Rectal smooth muscle tissue (tissue), 1 donor: ENCODE measurements around the gene COL23A1.

Experiments
- H3K27ac ChIP-seq: one replicate; pipeline ENCODE4 v1.7.0; 2013; ENCODE audit warnings: low read depth, low read length, inconsistent platforms
- H3K27me3 ChIP-seq: one replicate; pipeline ENCODE4 v1.7.0; 2013; ENCODE audit warnings: low read length; ENCODE audit not compliant: control insufficient read depth, insufficient read depth
- H3K36me3 ChIP-seq: one replicate; pipeline ENCODE4 v1.7.0; 2013; ENCODE audit warnings: low read length; ENCODE audit not compliant: control insufficient read depth, insufficient read depth
- H3K4me1 ChIP-seq: one replicate; pipeline ENCODE4 v1.7.0; 2013; ENCODE audit warnings: low read length; ENCODE audit not compliant: control insufficient read depth, insufficient read depth
- H3K4me3 ChIP-seq: one replicate; pipeline ENCODE4 v1.7.0; 2013; ENCODE audit warnings: low read length
- H3K9ac ChIP-seq: one replicate; pipeline ENCODE4 v1.7.0; 2013; ENCODE audit warnings: low read length

COL23A1 gene

DNA sequence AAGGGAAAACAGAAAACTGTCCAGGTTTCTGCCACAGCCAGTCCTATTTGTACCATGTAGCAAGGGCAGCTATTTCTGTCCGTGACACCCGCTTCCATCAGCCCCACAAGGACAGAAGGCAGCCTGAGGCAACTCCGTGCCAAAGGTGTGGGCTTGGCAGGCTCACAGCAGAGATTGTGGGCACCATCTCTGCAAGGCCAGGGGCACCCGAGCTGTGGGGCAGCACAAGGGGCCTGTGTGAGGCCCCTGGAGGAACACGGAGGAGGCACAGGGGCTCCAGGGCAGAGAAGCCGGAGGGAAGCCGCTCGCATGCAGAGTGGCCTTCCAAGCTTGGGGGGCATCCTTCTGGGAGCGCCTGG is 43.5 kb downstream of the COL23A1 start:
- H3K27ac ChIP-seq = no peak overlapping the region
- H3K4me1 ChIP-seq = no peaks in the 10 kb centered on the region
- H3K36me3 ChIP-seq = no peaks in the 10 kb centered on the region
- no peak overlapping the region for H3K9ac ChIP-seq
- no peak overlapping the region for H3K4me3 ChIP-seq
- no peaks in the 10 kb centered on the region for H3K27me3 ChIP-seq

GRCh38 chr5:178545941-178546674 is 44.1 kb downstream of the COL23A1 start:
- H3K9ac ChIP-seq = no peak overlapping the region
- H3K4me1 ChIP-seq = no peaks in the 10 kb centered on the region
- H3K27ac ChIP-seq = no peak overlapping the region
- no peak overlapping the region for H3K4me3 ChIP-seq
- no peaks in the 10 kb centered on the region for H3K27me3 ChIP-seq
- no peaks in the 10 kb centered on the region for H3K36me3 ChIP-seq

GRCh38 chr5:178545176-178545575 is 45.0 kb downstream of the COL23A1 start:
- H3K4me1 ChIP-seq = no peaks in the 10 kb centered on the region
- H3K27ac ChIP-seq = no peak overlapping the region
- H3K4me3 ChIP-seq = no peak overlapping the region
- no peaks in the 10 kb centered on the region for H3K27me3 ChIP-seq
- H3K9ac ChIP-seq = no peak overlapping the region
- no peaks in the 10 kb centered on the region for H3K36me3 ChIP-seq

- H3K9ac ChIP-seq = no peak overlapping the region
- no peak overlapping the region for H3K4me3 ChIP-seq
- H3K27me3 ChIP-seq = no peaks in the 10 kb centered on the region
- no peak overlapping the region for H3K27ac ChIP-seq
- no peaks in the 10 kb centered on the region for H3K4me1 ChIP-seq
- no peaks in the 10 kb centered on the region for H3K36me3 ChIP-seq
Observed at GRCh38 chr5:178544166-178544834, 45.9 kb downstream of the COL23A1 start.

- no peak overlapping the region for H3K27ac ChIP-seq
- no peaks in the 10 kb centered on the region for H3K36me3 ChIP-seq
- no peak overlapping the region for H3K4me3 ChIP-seq
- H3K4me1 ChIP-seq = no peaks in the 10 kb centered on the region
- no peak overlapping the region for H3K9ac ChIP-seq
- H3K27me3 ChIP-seq = no peaks in the 10 kb centered on the region
Observed at GRCh38 chr5:178542455-178542854, 47.7 kb downstream of the COL23A1 start.

DNA sequence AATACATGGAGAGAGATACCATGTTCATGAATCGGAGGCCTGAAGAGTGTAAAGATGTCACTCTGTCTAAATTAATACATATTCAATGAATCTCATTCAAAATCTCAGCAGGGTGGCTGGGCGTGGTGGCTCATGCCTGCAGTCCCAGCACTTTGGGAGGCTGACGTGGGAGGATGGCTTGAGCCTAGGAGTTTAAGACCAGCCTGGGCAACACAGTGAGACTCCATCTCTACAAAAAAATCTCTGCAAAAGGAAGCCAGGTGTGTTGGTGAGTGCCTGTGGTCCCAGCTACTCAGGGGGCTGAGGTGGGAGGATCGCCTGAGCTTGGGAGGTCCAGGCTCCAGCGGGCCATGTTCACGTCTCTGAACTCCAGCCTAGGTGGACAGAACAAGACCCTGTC is 49.7 kb downstream of the COL23A1 start:
- Histone ChIP-seq H3K4me1 (no peaks in the 10 kb centered on the region), H3K27ac (no peak overlapping the region), H3K4me3 (no peak overlapping the region), H3K27me3 (no peaks in the 10 kb centered on the region), H3K36me3 (no peaks in the 10 kb centered on the region), H3K9ac (no peak overlapping the region)

DNA sequence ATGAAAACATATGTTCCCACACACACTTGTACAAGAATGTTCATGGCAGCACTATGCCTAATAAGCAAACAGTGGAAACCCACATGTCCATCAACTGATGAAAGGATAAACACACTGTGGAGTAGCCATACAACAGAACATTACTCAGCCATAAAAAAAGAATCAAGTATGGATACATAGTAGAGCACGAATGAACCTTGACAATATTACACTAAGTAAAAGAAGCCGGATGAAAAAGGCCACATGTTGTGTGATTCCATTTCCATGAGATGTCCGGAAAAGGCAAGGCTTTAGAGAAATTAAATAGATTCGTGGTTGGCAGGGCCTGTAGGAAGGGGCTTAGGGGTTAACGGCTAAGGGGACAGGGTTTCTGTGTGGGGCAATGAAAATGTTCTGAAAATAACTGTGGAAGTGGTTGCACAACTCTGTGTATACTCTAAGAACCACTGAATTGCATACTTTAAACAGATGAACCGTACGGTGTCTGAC is 51.4 kb downstream of the COL23A1 start:
- no peak overlapping the region for H3K27ac ChIP-seq
- H3K27me3 ChIP-seq = no peaks in the 10 kb centered on the region
- H3K4me3 ChIP-seq = no peak overlapping the region
- H3K4me1 ChIP-seq = no peaks in the 10 kb centered on the region
- H3K36me3 ChIP-seq = no peaks in the 10 kb centered on the region
- H3K9ac ChIP-seq = no peak overlapping the region

- no peaks in the 10 kb centered on the region for H3K27me3 ChIP-seq
- no peaks in the 10 kb centered on the region for H3K4me1 ChIP-seq
- no peaks in the 10 kb centered on the region for H3K36me3 ChIP-seq
- no peak overlapping the region for H3K4me3 ChIP-seq
- H3K9ac ChIP-seq = no peak overlapping the region
- H3K27ac ChIP-seq = no peak overlapping the region
Observed at GRCh38 chr5:178537467-178538371, 52.5 kb downstream of the COL23A1 start.

DNA sequence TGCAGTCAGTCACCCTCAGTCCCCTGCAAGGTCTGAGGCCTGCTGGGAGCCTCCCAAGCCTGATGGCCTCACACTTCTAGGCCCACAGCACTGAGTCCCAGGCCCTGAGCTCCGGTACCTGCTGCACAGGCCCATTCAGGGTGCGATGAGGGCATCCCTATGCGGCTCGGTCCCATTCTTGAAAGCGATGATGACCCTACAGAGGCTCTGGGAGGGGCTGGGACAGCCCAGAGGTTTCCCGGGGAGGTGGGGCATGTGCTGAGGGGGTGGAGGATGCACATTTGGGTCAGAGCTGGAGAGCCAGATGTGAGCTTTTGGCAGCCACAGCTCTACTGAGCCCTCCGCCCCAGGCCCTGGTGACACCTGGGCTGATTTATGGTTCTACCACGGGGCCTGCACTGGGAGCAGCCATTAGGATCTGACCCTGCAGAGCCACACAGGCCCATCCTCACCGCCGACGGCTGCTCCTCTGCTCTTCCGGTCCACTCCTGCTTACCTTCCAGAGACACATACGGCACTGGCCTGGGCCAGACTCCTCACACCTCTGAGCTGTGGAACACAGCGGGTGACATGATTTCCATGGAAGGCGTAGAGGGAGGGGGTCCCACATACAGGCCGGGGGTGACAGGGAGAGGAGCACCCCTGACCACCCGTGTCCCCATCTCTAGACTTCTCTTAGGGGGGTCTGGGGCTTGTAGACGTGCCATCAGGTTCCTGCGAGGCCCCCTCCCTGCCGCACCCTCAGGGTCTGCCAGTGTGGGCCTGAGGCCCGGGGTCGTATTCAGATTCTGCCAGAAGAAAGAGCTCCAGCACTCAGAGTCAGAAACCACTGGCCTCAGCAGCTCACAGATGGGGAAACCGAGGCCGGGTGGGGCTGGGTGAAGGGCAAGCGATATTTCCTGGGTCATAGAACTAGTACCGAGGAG is 53.4 kb downstream of the COL23A1 start:
- Histone ChIP-seq H3K9ac (no peak overlapping the region), H3K4me3 (no peak overlapping the region), H3K27me3 (no peaks in the 10 kb centered on the region), H3K36me3 (no peaks in the 10 kb centered on the region), H3K27ac (no peak overlapping the region), H3K4me1 (no peaks in the 10 kb centered on the region)

DNA sequence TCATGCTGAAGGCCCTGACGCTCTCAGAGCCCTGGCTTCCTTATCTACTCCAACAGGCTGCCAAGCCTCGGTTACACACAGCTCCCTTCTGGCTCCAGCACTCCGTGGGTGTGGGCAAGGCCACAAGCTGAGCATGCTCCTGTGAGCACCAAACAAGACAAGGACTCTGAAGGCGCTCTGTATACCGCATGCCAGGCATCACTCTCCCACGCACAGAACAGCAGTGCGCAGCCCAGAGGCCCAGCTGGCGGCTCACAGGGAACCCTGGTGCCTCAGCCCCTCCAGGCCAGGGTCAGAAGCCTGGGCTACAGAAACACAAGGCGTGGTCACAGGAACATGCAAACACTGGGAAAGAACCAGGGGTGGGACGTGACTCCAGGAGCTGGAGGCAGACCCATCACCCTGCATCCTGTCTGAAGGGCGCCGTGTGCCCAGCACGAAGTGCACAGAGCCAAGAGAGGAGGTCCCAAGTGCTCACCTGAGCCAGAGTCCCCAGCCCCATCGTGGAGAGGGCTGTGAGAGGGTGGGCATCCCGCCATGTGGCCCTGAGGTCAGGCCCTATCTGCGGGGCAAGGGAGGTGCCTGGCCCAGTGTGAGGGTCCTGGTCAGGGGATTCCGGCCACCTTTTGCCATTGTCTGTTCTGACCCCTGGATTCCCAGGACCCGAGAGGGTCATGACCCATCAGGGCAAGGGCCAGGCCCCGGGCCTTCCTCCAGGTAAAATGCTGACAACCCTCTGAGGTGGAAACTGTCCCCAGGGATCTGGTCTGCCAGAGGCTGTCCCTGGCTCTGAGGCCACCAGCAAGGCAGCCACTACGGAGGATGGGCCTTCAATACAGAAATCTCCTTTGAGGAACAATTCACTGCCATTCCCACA is 54.7 kb downstream of the COL23A1 start:
- no peaks in the 10 kb centered on the region for H3K4me1 ChIP-seq
- no peak overlapping the region for H3K9ac ChIP-seq
- no peaks in the 10 kb centered on the region for H3K27me3 ChIP-seq
- no peak overlapping the region for H3K27ac ChIP-seq
- no peaks in the 10 kb centered on the region for H3K36me3 ChIP-seq
- no peak overlapping the region for H3K4me3 ChIP-seq

- Histone ChIP-seq H3K9ac (no peak overlapping the region), H3K27me3 (no peaks in the 10 kb centered on the region), H3K4me1 (no peaks in the 10 kb centered on the region), H3K36me3 (no peaks in the 10 kb centered on the region), H3K4me3 (no peak overlapping the region), H3K27ac (no peak overlapping the region)
Observed at GRCh38 chr5:178533136-178533535, 57.1 kb downstream of the COL23A1 start.
